Measurements from ENCODE around the gene GOPC.

The GOPC gene

DNA sequence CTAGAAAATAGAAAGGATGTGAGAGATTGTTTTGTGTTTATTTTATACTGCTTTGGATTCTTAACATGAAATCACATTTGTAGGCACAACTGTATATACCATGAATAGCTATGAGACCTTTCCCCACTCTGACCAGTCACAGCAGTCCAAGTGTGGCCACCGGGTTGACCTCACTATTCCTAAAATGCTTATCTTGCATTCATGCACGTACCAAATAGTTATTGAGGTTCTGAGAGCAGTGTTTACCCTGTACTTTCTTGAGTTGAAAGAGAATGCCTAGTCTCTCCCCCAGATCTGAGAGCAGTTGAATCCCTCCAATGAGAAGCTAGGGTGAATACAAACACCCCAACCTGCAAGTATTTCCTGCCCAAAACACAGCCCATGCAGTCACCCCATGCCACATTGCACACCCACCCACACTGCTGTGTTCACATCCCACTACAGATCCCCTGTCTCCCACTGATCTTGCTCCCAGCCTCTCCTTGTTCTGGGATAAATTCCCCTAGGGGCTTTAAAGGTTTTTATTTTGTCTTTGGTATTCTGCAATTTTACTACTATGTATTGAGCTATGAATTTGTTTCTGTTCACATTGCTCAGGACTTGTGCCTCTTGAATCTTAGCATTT is 51.6 kb downstream of the GOPC start:
- Histone ChIP-seq H2AK5ac (ENCODE audit: low read length) (no peak overlapping the region), H3K23ac (ENCODE audit: low read length) (no peak overlapping the region), H2BK15ac (replicated peaks; ENCODE audit: low read depth) (no peak overlapping the region), H3K9ac (ENCODE audit: low read length) (no peak overlapping the region), H3K4me2 (ENCODE audit: low read length) (no peak overlapping the region), H4K5ac (ENCODE audit: low read length) (no peak overlapping the region), H4K8ac (ENCODE audit: low read depth, low read length) (no peak overlapping the region), H2BK120ac (ENCODE audit: low read depth, low read length) (no peak overlapping the region), H3K4ac (ENCODE audit: low read depth, low read length) (no peak overlapping the region), H3K79me1 (ENCODE audit: low read length) (no peaks in the 10 kb centered on the region), H3K27ac (ENCODE audit: low read depth, low read length) (no peak overlapping the region), H3K79me2 (ENCODE audit: control insufficient read depth, insufficient read depth, low read length) (no peaks in the 10 kb centered on the region), H2BK5ac (ENCODE audit: low read length) (no peak overlapping the region), H3K27me3 (ENCODE audit: insufficient read depth, low read length, poor library complexity) (no peaks in the 10 kb centered on the region), H3K4me3 (ENCODE audit: low read length) (no peak overlapping the region), H3K4me1 (ENCODE audit: control insufficient read depth, low read depth, low read length) (peaks cover 11% of the 10 kb centered on the region), H3K36me3 (ENCODE audit: control insufficient read depth, insufficient read depth, low read length) (no peaks in the 10 kb centered on the region), H3K18ac (ENCODE audit: low read length) (no peak overlapping the region), H3K56ac (ENCODE audit: low read length) (no peak overlapping the region)
- no CpG with 5 or more reads among the region's 2 CpGs for WGBS (ENCODE audit: extremely low coverage, insufficient coverage, low lambda C conversion rate)
- no peak for DNase-seq

DNA sequence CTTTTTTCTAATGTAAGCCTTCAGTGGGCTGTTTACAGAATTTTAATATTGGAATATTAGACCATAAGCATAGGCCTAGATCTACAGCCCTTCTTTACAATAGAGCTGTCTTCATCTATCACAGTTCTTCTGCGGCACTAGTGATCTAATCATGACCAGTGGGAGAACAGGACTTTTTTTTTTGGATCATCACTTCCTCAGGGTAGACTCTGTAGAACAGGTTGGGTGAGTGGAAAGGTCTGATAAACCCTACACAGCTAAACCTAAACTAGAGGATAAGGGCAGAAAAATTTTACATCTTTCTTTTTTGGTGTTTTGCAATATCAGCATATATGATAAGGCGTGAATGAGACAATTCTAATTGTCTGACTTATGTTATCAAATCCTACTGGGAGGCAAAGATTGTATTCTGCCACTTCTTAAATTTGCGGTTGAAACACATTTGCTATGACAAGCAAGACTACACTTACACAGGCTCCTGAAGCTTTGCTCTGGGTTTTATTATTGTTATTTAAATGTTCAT is 52.2 kb downstream of the GOPC start:
- H4K5ac ChIP-seq (ENCODE audit: low read length): no peak overlapping the region
- no CpG with 5 or more reads among the region's 3 CpGs for WGBS (ENCODE audit: extremely low coverage, insufficient coverage, low lambda C conversion rate)
- no peak overlapping the region for H3K9ac ChIP-seq (ENCODE audit: low read length)
- no peak overlapping the region for H2BK15ac ChIP-seq (replicated peaks; ENCODE audit: low read depth)
- no peaks in the 10 kb centered on the region for H3K79me2 ChIP-seq (ENCODE audit: control insufficient read depth, insufficient read depth, low read length)
- H3K4me2 ChIP-seq (ENCODE audit: low read length): no peak overlapping the region
- H3K4me1 ChIP-seq (ENCODE audit: control insufficient read depth, low read depth, low read length): peaks cover 11% of the 10 kb centered on the region
- no peaks in the 10 kb centered on the region for H3K27me3 ChIP-seq (ENCODE audit: insufficient read depth, low read length, poor library complexity)
- no peaks in the 10 kb centered on the region for H3K79me1 ChIP-seq (ENCODE audit: low read length)
- no peak overlapping the region for H3K23ac ChIP-seq (ENCODE audit: low read length)
- no peak overlapping the region for H2BK5ac ChIP-seq (ENCODE audit: low read length)
- no peak overlapping the region for H4K8ac ChIP-seq (ENCODE audit: low read depth, low read length)
- no peaks in the 10 kb centered on the region for H3K36me3 ChIP-seq (ENCODE audit: control insufficient read depth, insufficient read depth, low read length)
- DNase-seq: no peak
- H3K18ac ChIP-seq (ENCODE audit: low read length): no peak overlapping the region
- no peak overlapping the region for H2BK120ac ChIP-seq (ENCODE audit: low read depth, low read length)
- no peak overlapping the region for H3K56ac ChIP-seq (ENCODE audit: low read length)
- H3K27ac ChIP-seq (ENCODE audit: low read depth, low read length): no peak overlapping the region
- H2AK5ac ChIP-seq (ENCODE audit: low read length): no peak overlapping the region
- no peak overlapping the region for H3K4me3 ChIP-seq (ENCODE audit: low read length)
- H3K4ac ChIP-seq (ENCODE audit: low read depth, low read length): no peak overlapping the region

DNA sequence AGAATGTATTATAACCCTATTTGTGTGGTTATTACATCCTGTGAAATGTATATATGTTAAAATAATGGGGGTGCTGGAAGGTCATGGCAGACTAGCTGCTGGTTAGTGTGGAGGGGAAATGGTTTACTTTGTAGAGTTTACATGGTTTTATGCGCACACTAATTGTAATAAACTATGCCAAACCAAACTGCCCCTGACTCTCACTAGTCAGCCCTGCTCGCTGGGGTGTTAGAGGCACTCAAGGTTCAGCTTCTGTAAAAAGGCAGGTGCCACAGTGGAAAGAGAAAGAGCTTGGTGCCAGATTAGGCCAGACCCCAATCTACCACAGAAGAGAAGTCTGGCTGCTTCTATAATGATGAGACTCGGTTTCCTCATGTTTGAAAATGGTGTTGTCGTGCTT is 52.7 kb downstream of the GOPC start:
- Histone ChIP-seq H3K23ac (ENCODE audit: low read length) (no peak overlapping the region), H3K4me2 (ENCODE audit: low read length) (no peak overlapping the region), H2BK5ac (ENCODE audit: low read length) (no peak overlapping the region), H3K79me2 (ENCODE audit: control insufficient read depth, insufficient read depth, low read length) (no peaks in the 10 kb centered on the region), H3K4me3 (ENCODE audit: low read length) (no peak overlapping the region), H3K56ac (ENCODE audit: low read length) (no peak overlapping the region), H3K4me1 (ENCODE audit: control insufficient read depth, low read depth, low read length) (peaks cover 11% of the 10 kb centered on the region), H3K27me3 (ENCODE audit: insufficient read depth, low read length, poor library complexity) (no peaks in the 10 kb centered on the region), H3K18ac (ENCODE audit: low read length) (no peak overlapping the region), H4K5ac (ENCODE audit: low read length) (no peak overlapping the region), H2AK5ac (ENCODE audit: low read length) (no peak overlapping the region), H4K8ac (ENCODE audit: low read depth, low read length) (no peak overlapping the region), H3K9ac (ENCODE audit: low read length) (no peak overlapping the region), H3K27ac (ENCODE audit: low read depth, low read length) (no peak overlapping the region), H3K79me1 (ENCODE audit: low read length) (no peaks in the 10 kb centered on the region), H3K4ac (ENCODE audit: low read depth, low read length) (no peak overlapping the region), H3K36me3 (ENCODE audit: control insufficient read depth, insufficient read depth, low read length) (no peaks in the 10 kb centered on the region), H2BK15ac (replicated peaks; ENCODE audit: low read depth) (no peak overlapping the region), H2BK120ac (ENCODE audit: low read depth, low read length) (no peak overlapping the region)
- no peak for DNase-seq
- WGBS (ENCODE audit: extremely low coverage, insufficient coverage, low lambda C conversion rate): no CpG with 5 or more reads among the region's 4 CpGs

DNA sequence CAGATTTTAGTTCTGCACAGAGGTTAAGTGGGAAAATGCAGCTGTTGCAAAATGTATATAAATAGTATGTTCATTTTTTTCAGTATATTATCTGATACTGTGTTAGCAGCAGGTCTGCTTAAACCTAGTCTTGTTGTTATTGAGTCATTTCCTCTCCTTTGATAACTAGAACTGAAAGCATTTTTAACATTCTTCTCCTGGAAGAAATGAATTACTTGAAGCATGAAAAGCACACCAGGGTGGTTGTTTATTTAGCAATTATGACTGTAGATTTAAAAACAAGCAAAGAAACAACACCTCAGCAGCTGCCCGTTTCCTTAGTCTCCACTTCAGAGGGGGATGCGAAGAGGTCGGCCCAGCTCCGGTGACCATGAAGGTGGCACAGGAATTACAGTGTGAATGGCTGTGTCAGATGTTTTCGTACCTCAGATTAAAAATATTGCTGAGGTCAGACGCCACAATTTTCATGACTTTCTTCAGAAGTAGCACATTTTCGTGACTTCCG is 53.5 kb downstream of the GOPC start:
- no peak overlapping the region for H3K27ac ChIP-seq (ENCODE audit: low read depth, low read length)

DNA sequence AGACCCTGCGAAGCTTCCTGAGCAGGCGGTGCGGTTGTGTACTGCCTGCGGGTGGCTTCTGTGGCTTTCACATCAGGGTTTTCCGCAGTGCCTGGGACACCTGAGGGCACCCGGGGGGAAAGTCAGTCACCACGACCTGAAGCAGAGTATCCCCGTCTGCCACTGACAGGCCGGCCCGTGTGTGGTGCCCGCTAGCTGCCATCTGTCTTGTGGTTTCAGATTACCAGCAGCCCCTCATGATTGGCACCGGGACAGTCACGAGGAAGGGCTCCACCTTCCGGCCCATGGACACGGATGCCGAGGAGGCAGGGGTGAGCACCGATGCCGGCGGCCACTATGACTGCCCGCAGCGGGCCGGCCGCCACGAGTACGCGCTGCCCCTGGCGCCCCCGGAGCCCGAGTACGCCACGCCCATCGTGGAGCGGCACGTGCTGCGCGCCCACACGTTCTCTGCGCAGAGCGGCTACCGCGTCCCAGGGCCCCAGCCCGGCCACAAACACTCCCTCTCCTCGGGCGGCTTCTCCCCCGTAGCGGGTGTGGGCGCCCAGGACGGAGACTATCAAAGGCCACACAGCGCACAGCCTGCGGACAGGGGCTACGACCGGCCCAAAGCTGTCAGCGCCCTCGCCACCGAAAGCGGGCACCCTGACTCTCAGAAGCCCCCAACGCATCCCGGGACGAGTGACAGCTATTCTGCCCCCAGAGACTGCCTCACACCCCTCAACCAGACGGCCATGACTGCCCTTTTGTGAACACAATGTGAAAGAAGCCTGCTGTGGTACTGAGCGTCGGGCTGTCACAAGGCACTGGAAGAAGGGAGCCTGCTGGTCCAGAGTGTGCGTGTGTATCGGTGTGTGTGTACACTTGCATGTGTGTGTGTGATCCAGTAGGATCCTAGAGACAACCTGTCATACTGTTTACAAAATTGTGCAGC is 54.4 kb downstream of the GOPC start:
- Histone ChIP-seq H2BK15ac (replicated peaks; ENCODE audit: low read depth) (no peak overlapping the region), H3K4ac (ENCODE audit: low read depth, low read length) (no peak overlapping the region), H3K79me2 (ENCODE audit: control insufficient read depth, insufficient read depth, low read length) (no peaks in the 10 kb centered on the region), H3K27me3 (ENCODE audit: insufficient read depth, low read length, poor library complexity) (no peaks in the 10 kb centered on the region), H3K27ac (ENCODE audit: low read depth, low read length) (no peak overlapping the region), H3K4me2 (ENCODE audit: low read length) (no peak overlapping the region), H2BK120ac (ENCODE audit: low read depth, low read length) (no peak overlapping the region), H3K9ac (ENCODE audit: low read length) (no peak overlapping the region), H2AK5ac (ENCODE audit: low read length) (no peak overlapping the region), H3K23ac (ENCODE audit: low read length) (no peak overlapping the region), H3K36me3 (ENCODE audit: control insufficient read depth, insufficient read depth, low read length) (no peaks in the 10 kb centered on the region), H3K79me1 (ENCODE audit: low read length) (no peaks in the 10 kb centered on the region), H2BK5ac (ENCODE audit: low read length) (no peak overlapping the region), H4K8ac (ENCODE audit: low read depth, low read length) (no peak overlapping the region), H3K18ac (ENCODE audit: low read length) (no peak overlapping the region), H3K56ac (ENCODE audit: low read length) (no peak overlapping the region), H3K4me1 (ENCODE audit: control insufficient read depth, low read depth, low read length) (peaks cover 9% of the 10 kb centered on the region), H3K4me3 (ENCODE audit: low read length) (no peak overlapping the region), H4K5ac (ENCODE audit: low read length) (no peak overlapping the region)
- no peak for DNase-seq
- WGBS (ENCODE audit: extremely low coverage, insufficient coverage, low lambda C conversion rate): no CpG with 5 or more reads among the region's 64 CpGs

More for the DNA sequence above, 53.5 kb downstream of the GOPC start:
- Histone ChIP-seq H2BK15ac (replicated peaks; ENCODE audit: low read depth) (no peak overlapping the region), H3K27me3 (ENCODE audit: insufficient read depth, low read length, poor library complexity) (no peaks in the 10 kb centered on the region), H4K8ac (ENCODE audit: low read depth, low read length) (no peak overlapping the region), H3K56ac (ENCODE audit: low read length) (no peak overlapping the region), H2BK5ac (ENCODE audit: low read length) (no peak overlapping the region), H3K4me1 (ENCODE audit: control insufficient read depth, low read depth, low read length) (peaks cover 11% of the 10 kb centered on the region), H2AK5ac (ENCODE audit: low read length) (no peak overlapping the region), H3K79me1 (ENCODE audit: low read length) (no peaks in the 10 kb centered on the region), H3K4ac (ENCODE audit: low read depth, low read length) (no peak overlapping the region), H3K79me2 (ENCODE audit: control insufficient read depth, insufficient read depth, low read length) (no peaks in the 10 kb centered on the region), H3K18ac (ENCODE audit: low read length) (no peak overlapping the region), H2BK120ac (ENCODE audit: low read depth, low read length) (no peak overlapping the region), H3K23ac (ENCODE audit: low read length) (no peak overlapping the region), H3K36me3 (ENCODE audit: control insufficient read depth, insufficient read depth, low read length) (no peaks in the 10 kb centered on the region), H3K9ac (ENCODE audit: low read length) (peak overlapping the region; percentile 11), H4K5ac (ENCODE audit: low read length) (no peak overlapping the region), H3K4me2 (ENCODE audit: low read length) (no peak overlapping the region), H3K4me3 (ENCODE audit: low read length) (no peak overlapping the region)
- no CpG with 5 or more reads among the region's 8 CpGs for WGBS (ENCODE audit: extremely low coverage, insufficient coverage, low lambda C conversion rate)
- peak; percentile 30 for DNase-seq

Data from mesendoderm (in vitro differentiated cells).